GM21737 (cell line): ENCODE results near the gene CDH18.
"Not testable (repeated sequence)": the region's sequence is repeated elsewhere in the genome, so short reads cannot be mapped to it uniquely, and the experiment has no call there.

Experiments used
- ATAC-seq: cut with Tn5 transposase; IDR thresholded peaks from one replicate; pipeline ENCODE4 v1.9.1; 2021; ENCODE audit warnings: mild to moderate bottlenecking, moderate library complexity; ENCODE audit not compliant: unreplicated experiment

CDH18 gene

DNA sequence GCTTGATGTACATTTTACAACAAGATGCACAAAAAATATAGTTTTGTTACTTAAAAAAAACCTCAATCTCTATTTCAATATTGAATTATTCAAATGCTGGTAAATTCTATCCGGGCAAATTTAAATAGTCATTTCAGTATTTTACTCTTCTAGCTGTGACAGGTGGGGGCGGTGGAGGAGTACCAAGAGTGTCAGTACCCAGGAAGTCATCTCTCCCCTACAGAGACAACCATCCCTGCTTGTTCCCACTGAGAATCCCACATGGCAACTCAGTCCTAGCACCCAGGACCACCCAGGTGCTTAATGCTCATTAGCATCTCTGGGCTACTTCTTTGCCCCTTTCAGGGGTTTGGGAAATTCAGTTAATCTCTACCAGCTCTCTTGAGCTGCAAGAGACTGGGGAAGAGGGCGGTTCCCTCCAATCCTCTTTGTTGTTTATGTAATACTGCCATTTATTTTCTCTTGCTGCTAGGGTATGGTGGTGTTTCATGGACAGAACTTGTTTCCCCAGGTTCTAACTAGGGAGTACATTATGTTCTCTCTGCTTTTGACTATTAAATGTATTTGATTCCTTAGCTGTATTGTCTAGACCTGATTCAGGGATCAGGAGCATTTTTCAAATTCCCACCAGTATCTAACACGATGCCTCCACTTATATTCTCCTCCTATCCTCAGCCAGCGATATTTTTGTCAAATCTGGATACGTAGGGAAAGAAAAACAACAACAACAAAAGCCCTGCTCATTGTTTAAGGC is 122.5 kb downstream of the CDH18 start:
- no peak for ATAC-seq

DNA sequence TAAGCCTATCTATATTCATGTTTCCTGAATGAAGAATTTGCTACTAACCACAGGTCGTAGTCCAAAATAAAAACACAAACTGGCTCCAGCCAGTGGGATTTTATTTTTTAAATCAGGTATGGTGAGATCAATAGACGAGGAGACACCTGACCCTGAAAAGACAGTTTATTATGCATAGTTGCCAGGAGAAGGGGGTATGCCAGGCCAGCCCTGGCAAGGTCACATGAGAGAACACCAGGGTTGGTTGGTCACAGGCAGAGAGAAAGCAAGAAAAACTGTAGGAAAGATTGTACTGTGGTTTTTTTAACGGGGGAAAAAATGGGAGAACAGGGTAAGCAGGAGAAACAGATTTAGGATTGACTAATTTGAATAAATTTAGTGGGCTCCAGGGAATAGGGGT is 125.3 kb downstream of the CDH18 start:
- no peak for ATAC-seq

DNA sequence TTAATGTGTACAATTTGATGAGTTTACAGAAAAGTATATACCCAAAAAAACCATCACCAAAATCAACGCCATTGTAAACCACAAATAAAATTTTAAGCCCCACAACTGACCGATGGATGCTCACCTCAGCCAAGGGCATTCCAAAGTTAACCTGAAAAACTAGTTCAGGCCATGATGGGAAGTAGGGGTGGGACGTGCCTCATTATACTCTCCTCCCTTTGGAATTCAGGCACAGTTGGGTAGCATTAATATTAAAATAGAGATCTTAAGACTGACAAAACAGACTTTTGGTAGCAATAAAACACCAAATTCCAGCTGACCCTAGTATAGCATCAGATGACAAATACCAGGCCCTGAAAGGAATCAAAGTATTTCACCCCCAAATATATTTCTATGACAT is 129.0 kb downstream of the CDH18 start:
- ATAC-seq, result no peak

DNA sequence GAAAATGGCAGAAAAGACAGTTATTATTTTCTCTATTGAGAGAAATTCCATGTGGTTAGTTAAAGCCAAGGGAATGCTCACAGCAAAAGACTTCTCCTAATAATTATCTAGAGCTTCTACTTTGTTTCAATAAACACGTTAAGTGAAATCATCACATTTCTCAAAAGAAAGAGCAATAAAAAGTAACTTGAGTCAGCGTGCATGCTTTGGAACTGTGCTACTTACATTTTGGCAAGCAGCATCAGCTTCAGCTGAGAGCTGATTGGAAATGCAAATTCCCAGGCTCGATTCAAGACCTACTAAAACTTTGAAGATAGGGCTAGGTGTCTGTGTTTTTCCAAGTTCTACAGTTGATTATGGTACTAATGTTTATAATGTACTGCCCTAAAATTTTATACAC is 132.1 kb downstream of the CDH18 start:
- no peak for ATAC-seq

DNA sequence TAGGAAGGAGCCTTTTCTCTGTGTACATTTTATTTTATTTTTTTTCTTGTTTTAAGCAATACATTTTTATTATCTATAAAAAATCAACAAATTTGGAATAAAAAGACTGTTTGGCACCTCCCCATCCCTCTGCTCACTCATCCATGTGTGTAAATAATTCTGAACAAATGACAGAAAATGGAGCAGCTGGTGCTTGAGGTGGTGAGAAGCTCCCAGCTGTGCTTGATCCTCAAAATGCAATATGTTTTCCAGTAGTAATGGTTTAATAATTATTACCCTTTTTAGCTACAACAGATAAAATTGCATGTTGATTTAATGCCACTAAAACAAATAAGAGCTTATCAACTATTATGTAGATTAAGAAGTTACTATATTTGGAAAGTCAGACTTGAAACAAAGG is 132.5 kb downstream of the CDH18 start:
- ATAC-seq, result no peak

DNA sequence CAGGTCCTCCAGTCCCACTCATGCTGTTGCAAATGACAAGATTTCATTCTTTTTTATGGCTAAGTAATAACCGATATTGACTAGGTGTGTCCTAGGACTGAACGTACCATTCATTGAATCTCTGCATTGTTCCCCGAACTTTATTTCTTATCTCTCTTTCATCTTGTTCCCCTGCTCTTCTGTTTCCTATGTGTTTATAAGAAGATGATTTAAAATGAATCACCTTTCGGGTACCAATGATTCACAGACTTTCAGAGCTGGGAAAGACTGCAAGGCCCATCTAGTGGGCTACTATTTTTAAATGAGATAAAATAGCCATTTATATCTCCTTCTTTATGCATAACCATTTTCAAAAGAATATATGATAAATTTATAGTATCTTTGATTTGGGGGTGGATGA is 133.0 kb downstream of the CDH18 start:
- ATAC-seq, result no peak

DNA sequence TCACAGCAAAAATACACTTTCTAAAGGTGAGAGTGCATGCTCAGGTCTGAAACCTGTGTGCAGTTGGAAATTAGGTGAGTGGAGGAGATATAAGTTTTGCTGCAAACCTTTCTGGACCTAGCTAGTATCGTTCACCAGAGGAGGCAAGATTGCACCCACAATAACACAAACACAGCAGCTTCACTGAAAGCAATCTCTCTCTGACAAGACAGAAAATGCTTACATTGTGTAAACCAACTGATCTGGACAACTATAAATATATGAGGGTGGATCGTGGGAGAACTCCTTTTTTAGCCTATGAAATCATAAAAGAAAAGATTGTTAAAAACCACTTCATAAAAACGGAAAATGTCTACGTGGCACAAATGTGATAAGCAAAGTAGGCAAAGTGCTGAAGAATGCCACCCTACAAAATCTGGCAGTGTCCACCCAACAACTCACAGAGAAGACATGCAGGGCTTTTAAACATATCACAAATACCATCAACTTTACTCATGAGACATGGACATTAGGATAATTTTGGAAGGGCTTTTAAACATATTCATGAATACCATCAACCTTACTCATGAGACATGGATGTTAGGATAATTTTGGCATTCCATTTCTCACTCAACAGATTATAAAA is 134.3 kb downstream of the CDH18 start:
- ATAC-seq, result no peak

DNA sequence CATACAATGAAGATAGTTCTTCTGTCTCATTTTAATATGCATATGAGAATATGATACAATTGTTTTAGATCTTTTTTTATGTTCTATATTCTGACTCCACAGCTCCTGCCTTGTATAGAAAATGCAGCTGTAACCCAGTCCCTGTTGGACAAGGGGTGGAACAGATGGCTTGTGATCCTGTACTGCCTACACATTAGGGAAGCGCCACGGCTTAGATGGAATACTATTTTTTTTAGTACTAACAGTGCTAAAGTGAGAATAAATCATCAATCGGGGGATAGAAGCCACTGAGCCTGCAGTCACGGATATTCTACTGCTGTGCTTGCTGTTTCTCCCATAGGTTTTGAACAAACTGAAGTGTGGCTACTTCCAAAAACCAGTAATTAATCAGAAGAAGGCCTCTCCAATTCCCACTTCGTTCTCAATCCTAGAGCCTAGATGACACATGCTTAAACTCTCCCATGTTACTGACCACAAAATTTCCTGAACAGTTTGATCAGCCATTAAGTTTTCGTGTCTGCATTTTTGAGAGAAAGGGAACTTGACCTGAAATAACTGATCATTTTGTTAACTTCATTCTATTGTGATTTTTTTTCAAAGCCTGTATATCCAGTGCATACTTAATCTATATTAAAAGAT is 150.3 kb downstream of the CDH18 start:
- no peak for ATAC-seq

DNA sequence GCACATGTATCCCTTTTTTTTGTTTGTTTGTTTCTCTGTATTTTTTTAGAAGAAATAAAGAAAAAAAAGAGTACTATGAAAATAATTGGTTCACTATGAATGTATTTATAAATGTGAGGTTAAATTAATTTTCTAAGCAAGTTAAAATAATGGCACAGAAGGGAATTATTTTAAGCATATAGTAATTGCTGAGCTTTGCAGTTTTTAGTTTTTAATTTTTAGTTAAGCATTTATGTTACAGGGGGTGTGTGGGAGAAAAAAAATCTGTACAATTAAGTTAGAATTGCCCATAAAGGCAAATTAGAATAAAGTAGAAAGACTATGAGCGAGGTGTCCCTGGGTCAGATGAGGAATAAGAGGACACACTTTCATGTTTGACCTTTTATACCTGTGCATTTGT is 152.6 kb downstream of the CDH18 start:
- ATAC-seq, result no peak

DNA sequence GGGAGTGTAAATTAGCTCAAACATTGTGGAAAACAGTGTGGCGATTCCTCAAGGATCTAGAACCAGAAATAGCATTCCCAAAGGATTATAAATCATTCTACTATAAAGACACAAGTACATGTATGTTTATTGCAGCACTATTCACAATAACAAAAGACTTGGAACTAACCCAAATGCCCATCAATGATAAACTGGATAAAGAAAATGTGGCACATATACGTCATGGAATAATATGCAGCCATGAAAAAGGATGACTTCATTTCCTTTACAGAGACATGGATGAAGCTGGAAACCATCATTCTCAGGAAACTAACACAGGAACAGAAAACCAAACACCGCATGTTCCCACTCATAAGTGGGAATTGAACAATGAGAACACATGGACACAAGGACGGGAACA is 175.3 kb downstream of the CDH18 start:
- ATAC-seq, result not testable (repeated sequence)

DNA sequence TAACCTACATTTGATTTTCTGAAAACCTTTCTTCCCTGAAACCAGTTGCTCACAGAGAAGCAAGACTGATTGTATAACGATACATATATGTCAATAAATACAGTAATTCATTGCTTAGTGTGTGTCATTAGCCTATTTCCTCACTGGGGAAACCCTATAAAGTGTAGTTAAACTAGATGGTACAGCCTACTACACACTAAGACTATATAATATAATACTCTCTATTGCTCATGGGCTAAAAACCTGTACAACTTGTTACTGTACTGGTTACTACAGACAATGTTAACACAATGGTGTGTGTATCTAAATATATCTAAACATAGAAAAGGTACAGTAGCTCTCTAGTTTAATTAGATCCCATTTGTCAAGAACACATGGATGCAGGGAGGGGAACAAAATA is 181.2 kb downstream of the CDH18 start:
- no peak for ATAC-seq

DNA sequence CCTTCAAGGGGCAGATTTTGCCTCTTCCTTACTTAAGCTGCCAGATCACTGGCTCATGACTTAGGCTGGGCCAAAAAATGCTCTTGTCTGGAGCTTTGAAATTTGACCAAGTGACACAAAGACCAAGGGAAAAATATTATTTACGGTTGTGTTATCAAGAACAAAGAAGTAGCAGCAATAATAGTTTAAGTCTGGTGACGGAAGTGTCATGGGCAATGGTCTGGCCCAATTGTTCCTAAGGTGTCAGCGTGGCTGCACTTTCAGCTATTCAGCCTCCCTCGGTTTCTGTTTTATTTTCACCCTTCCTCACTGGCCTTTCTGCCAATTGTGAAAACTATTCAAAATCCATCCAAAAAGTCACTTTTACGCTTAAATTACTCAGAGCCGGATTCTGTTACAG is 185.3 kb downstream of the CDH18 start:
- ATAC-seq, result no peak

DNA sequence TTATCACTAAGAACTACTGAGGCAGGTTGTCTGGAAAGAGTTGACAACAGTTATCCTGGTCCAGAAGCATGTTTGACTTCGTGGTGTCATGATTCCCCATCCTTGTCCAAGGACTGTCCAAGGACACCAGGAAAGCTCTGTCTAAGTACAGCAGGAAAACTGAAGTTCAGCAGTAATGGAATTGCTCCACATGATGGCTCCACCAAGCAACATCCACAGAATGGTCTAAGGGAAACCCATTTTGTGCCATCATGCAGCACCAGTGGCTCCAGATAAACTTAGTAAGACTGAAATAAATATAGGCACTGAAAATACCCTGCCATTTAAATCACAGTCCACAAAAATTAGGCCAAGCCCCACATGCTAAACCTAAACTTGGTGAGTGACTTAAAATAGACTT is 192.8 kb downstream of the CDH18 start:
- ATAC-seq, result no peak

DNA sequence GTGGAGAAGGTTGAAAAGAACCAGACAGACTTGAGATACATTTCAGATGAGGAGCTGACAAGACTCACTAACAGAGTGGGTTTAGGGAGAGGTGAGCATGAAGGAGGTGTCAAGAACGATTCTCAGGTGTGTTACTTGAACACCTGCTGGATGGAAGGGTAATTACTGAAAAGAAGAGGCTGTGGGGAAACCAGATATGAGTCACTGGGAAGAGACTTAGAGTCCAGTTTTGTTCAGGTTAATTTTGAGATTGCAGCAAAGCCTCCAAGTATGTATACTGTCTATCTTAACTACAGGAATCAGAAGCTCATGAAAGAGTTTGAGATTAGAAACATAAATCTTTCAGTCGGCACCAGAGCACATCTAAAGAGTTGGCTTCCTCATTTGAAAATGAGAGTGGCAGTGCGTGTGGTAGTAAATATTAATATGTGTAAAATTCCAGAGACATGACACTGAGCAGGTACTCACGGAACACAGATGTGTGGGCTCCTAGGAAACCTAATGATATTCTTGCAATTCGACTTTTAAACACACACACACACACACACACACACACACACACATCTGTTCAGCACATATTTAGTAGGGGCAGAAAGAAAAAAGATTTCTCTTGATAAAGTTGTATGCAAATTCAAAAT is 197.1 kb downstream of the CDH18 start:
- ATAC-seq, result no peak

DNA sequence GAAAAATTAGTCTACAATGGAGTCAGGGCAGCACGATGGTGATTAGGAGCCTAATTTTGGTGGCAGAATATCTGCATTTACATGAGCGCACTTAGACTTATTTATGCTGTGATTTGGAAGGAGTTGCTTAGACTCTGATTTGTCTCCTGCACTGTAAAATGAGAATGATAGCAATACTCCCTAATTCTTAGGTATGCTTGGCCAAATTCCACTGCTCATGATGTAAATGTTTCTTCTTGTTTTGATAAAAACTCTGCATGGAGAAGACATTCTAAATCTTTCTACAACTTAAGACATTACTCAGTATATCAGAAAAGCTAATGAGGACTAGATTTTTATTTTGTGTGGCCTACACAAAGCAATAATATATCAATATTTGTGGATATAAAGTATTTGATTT is 205.4 kb downstream of the CDH18 start:
- ATAC-seq, result no peak

DNA sequence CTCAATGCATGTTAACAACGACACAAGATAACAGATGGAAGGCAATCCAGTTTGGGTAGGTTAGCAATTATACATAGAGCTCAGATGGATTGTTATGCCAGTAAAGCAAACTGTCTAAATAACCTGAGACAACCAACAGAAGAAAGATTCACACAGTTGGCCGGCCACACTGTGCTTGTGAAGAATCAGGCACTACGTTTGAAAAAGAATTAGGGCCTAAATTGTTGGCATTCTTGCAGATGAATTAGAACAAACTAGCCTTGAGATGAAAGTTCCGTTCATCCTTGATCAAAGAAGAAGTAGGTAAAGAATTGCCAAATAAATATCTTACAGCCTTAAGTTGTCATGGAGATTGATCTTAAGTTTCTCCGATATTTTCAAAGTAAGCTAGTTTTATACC is 210.6 kb downstream of the CDH18 start:
- no peak for ATAC-seq

DNA sequence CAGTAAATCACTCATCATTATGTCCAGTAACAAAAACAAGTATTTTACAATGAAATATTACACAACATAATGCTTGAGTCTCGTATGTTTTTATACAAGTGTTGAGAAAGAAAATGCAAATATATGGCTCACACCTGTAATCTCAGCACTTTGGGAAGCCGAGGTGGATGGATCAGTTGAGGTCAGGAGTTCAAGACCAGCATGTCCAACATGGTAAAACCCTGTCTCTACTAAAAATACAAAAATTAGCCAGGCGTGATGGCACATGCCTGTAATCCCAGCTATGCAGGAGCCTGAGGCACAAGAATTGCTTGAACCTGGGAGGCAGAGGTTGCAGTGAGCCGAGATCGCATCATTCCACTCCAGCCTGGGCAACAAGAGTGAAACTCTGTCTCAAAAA is 211.1 kb downstream of the CDH18 start:
- not testable (repeated sequence) for ATAC-seq

DNA sequence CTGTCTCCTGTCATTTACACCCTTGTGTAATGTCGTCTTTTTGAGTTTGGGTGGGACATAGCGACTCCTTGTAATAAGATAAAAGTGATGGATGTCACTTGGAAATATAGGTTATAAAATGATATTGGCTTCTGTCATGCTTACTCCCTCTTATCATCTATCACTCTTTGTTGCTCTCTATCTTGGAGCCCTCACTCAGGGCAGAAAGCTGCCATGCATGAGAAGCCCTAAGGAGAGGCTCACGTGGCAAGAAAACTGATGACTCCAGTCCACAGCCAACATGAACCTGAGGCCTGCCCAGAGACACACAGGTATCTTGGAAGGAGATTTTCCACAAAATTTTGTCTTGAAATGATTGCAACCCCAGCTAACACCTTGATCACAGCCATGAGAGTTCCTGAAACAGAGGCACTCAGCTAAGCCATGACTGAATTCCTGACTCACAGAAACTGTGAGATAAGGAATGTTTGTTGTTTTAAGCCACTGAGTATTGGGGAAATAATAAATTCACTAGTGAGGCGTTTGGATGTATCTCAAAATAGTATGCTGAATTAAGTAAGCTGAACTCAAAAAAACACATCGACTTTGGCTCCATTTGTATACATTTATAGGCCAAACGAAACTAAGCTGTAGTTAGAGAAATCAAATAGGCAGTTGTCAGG is 216.7 kb downstream of the CDH18 start:
- no peak for ATAC-seq

DNA sequence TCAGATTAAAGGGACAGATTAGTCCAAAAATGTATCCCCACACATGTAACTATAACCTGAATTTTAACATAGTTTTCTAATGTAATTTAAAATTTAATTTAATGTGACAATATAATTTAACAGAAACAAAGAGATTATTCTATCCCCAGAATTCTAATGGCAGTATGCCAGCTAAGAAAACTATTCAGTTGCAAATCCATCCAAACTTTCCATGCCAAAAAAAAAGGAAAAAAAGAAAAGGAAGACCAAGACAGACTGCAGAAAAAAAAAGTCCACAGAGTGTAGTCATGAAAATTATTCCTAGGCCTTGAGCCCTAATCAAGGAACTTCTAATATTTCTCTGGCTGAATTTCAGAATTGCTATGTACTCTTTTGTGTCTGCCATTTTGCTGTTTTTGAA is 217.6 kb downstream of the CDH18 start:
- no peak for ATAC-seq

DNA sequence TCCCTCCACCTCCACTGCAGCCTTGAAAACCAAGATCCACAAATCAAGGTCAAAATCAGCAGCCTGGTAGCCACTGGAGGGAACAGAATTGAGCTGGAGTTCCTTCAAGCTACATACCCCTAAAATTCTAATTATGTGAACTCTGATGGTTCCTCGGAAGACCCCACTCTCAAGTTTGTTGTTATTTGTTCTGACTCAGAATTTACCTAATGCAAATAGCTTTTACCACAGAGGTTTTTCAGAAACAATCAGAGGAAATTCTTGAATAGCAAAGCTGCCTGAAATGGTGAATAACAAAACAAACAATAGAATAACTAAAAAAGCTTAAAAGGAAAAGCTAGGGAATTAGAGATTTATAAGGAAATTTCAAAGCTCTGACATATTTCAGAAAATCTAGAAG is 220.0 kb downstream of the CDH18 start:
- no peak for ATAC-seq

DNA sequence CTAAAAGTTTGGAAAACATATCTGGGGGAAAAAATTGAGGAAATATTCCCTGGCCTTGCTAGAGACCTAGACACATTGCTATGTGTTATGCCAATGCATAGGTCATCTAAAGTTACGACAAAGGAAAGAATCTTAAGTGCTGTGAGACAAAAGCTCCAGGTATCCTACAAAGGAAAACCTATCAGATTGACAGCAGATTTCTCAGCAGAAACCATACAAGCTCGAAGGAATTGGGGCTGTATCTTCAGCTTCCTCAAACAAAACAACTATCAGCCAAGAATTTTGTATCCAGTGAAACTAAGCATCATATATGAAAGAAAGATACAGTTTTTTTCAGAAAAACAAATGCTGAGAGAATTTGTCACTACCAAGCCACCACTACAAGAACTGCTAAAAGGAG is 234.4 kb downstream of the CDH18 start:
- no peak for ATAC-seq
